Fibroblast of lung (primary cell): ENCODE measurements around the gene L2HGDH. TPM values are rescaled to one million over a fixed set of nuclear protein-coding genes. Genes with fewer than 3 reads are reported as not detected.
A peak's percentile ranks its signal among the peaks of the same experiment; 100 is the strongest.

Experiments
- DNase-seq, 2 donors: peaks; one replicate each; pipeline versions ENCODE4 v3.0.0 to v3.0.0-alpha.2; 2010; ENCODE audit warnings: low read depth in 2 of 2
- H2AFZ ChIP-seq: 2 replicates; pipeline ENCODE4 v1.5.1; 2012; ENCODE audit warnings: low read length, control low read depth, inconsistent platforms
- H3K27ac ChIP-seq: 2 replicates; pipeline ENCODE4 v1.5.1; 2011; ENCODE audit warnings: low read length, control low read depth; ENCODE audit not compliant: insufficient read depth
- H3K27me3 ChIP-seq: 2 replicates; pipeline ENCODE4 v1.5.1; 2011; ENCODE audit warnings: mild to moderate bottlenecking, low read length; ENCODE audit not compliant: control insufficient read depth, insufficient read depth
- H3K36me3 ChIP-seq: 2 replicates; pipeline ENCODE4 v1.5.1; 2011; ENCODE audit warnings: low read length; ENCODE audit not compliant: control insufficient read depth, insufficient read depth
- H3K4me1 ChIP-seq: 2 replicates; pipeline ENCODE4 v1.5.1; 2011; ENCODE audit warnings: low read length; ENCODE audit not compliant: control insufficient read depth, insufficient read depth; ENCODE audit errors: extremely low read depth
- H3K4me2 ChIP-seq: 2 replicates; pipeline ENCODE4 v1.5.1; 2011; ENCODE audit warnings: low read length, control low read depth; ENCODE audit not compliant: insufficient read depth; ENCODE audit errors: extremely low read depth
- H3K4me3 ChIP-seq, 4 experiments: fragments of 200-600 bp in 1 of 4; sonication (generic) in 1 of 4; replicated peaks in 1 of 4; 2 replicates each; pipeline ENCODE4 v1.5.1; 2011 to 2016; ENCODE audit warnings: low read length in 4 of 4, low read depth in 3 of 4, mild to moderate bottlenecking in 3 of 4, control low read depth in 2 of 4, inconsistent platforms in 1 of 4, mixed read lengths in 1 of 4; ENCODE audit not compliant: insufficient read depth in 1 of 4; ENCODE audit errors: control extremely low read depth in 1 of 4
- H3K79me2 ChIP-seq: 2 replicates; pipeline ENCODE4 v1.5.1; 2012; ENCODE audit warnings: mild to moderate bottlenecking, low read length, inconsistent platforms; ENCODE audit not compliant: control insufficient read depth, insufficient read depth
- H3K9ac ChIP-seq: 2 replicates; pipeline ENCODE4 v1.5.1; 2011; ENCODE audit warnings: mild to moderate bottlenecking, low read length, control low read depth; ENCODE audit not compliant: insufficient read depth
- H3K9me3 ChIP-seq: 2 replicates; pipeline ENCODE4 v1.5.1; 2012; ENCODE audit warnings: low read depth, low read length; ENCODE audit not compliant: control insufficient read depth, insufficient read depth
- H4K20me1 ChIP-seq: 2 replicates; pipeline ENCODE4 v1.5.1; 2011; ENCODE audit warnings: low read length; ENCODE audit not compliant: control insufficient read depth, insufficient read depth; ENCODE audit errors: extremely low read depth
- EZH2 ChIP-seq: IDR thresholded peaks from 2 replicates; pipeline ENCODE4 v1.5.1; 2012; ENCODE audit warnings: low read length, control low read depth, mild to moderate bottlenecking; ENCODE audit errors: missing control alignments
- polyA plus RNA-seq, 2 donors: library from polyadenylated mRNA; depleted of rRNA in 1 of 2; stranded (reverse) in 1 of 2; unstranded in 1 of 2; fragments of >200 nt; gene quantifications; 2 replicates each; pipeline ENCODE4 v1.2.1, GENCODE V29; 2011 to 2012; ENCODE audit warnings: missing spikeins in 1 of 2
- total RNA-seq: library from RNA; depleted of rRNA; stranded (reverse); fragments of >200 nt; gene quantifications from 2 replicates; pipeline ENCODE4 v1.2.1, GENCODE V29; 2014
- TF ChIP-seq, protein P1 (sequence below), 2 donors: IDR thresholded peaks in 1 of 2; conservative IDR thresholded peaks in 1 of 2; 1 replicate in 1 of 2; 2 replicates in 1 of 2; pipeline ENCODE4 v1.5.1; 2011 to 2012; ENCODE audit warnings: low read length in 2 of 2, control low read depth in 1 of 2, inconsistent platforms in 1 of 2, low read depth in 1 of 2, mild to moderate bottlenecking in 1 of 2

The L2HGDH gene
- total and polyA plus RNA-seq, 2 donors (not counting 1 experiment from before 2014, with no cell fraction given), result 3.0 to 3.8 TPM

DNA sequence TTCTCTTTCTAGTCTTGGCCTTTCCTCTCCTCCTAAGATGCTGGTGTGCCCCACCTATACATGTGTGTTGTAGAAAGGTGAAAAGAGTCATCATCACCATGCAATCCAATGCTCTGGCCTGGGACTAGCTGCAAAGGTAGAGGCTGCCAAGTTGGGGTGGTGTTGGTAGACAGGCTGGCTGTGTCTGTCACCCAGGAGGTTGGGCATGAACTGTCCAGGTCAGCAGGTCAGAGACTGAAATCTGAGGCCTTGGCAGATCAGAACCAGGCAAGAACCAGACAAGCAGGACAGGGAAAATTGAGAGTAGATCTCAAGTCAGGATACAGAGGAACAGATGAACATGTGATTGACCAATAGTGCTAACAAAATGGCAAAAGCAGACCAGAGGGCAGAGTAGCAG is 26.2 kb downstream of the L2HGDH start:
- Histone ChIP-seq H2AFZ (no peak overlapping the region), H3K27me3 (no peaks in the 10 kb centered on the region), H3K4me3 (no peak overlapping the region), H3K27ac (no peak overlapping the region), H3K9me3 (no peaks in the 10 kb centered on the region), H3K9ac (no peak overlapping the region), H3K4me1 (no peaks in the 10 kb centered on the region), H3K79me2 (no peaks in the 10 kb centered on the region), H3K4me2 (no peak overlapping the region), H3K36me3 (no peaks in the 10 kb centered on the region), H4K20me1 (no peaks in the 10 kb centered on the region)
- TF ChIP-seq, protein P1, sequence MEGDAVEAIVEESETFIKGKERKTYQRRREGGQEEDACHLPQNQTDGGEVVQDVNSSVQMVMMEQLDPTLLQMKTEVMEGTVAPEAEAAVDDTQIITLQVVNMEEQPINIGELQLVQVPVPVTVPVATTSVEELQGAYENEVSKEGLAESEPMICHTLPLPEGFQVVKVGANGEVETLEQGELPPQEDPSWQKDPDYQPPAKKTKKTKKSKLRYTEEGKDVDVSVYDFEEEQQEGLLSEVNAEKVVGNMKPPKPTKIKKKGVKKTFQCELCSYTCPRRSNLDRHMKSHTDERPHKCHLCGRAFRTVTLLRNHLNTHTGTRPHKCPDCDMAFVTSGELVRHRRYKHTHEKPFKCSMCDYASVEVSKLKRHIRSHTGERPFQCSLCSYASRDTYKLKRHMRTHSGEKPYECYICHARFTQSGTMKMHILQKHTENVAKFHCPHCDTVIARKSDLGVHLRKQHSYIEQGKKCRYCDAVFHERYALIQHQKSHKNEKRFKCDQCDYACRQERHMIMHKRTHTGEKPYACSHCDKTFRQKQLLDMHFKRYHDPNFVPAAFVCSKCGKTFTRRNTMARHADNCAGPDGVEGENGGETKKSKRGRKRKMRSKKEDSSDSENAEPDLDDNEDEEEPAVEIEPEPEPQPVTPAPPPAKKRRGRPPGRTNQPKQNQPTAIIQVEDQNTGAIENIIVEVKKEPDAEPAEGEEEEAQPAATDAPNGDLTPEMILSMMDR (conservative IDR thresholded peaks at IDR 0.05 in 1 of 2, IDR thresholded peaks at IDR 0.05 in 1 of 2; ENCODE audit: low read depth in 1 of 2, low read length in 2 of 2), result no peak
- no peak for TF ChIP-seq EZH2
- DNase-seq, result no peak

DNA sequence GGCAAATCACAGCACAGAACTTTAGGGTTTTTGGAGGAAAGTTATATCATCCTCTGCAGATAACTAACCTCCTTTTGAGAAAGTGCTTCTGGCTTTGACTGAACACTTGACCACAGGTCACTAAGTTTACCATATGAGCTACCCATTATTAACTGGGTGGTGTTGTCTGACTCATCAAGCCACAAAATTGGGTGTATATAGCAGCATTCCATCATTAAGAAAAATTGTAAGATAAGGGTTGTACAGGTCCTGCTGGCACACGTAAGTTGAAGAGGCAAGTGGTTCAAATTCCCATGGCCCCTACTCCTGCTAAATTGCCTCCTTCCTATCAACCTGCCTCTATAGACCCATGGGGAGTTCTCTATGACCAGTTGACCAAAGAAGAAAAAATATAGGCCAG is 39.5 kb downstream of the L2HGDH start:
- no peak for TF ChIP-seq EZH2
- TF ChIP-seq, protein P1 (conservative IDR thresholded peaks at IDR 0.05 in 1 of 2, IDR thresholded peaks at IDR 0.05 in 1 of 2; ENCODE audit: low read depth in 1 of 2, low read length in 2 of 2), result no peak
- no peak overlapping the region for H3K27ac ChIP-seq
- no peak overlapping the region for H3K9ac ChIP-seq
- H3K4me1 ChIP-seq, result no peaks in the 10 kb centered on the region
- H3K79me2 ChIP-seq, result no peaks in the 10 kb centered on the region
- H3K4me3 ChIP-seq, result no peak overlapping the region
- peak in 1 of 2 donors; percentile 40 for DNase-seq
- no peaks in the 10 kb centered on the region for H3K36me3 ChIP-seq
- H2AFZ ChIP-seq, result no peak overlapping the region
- no peaks in the 10 kb centered on the region for H4K20me1 ChIP-seq
- no peaks in the 10 kb centered on the region for H3K9me3 ChIP-seq
- no peak overlapping the region for H3K4me2 ChIP-seq
- no peaks in the 10 kb centered on the region for H3K27me3 ChIP-seq

DNA sequence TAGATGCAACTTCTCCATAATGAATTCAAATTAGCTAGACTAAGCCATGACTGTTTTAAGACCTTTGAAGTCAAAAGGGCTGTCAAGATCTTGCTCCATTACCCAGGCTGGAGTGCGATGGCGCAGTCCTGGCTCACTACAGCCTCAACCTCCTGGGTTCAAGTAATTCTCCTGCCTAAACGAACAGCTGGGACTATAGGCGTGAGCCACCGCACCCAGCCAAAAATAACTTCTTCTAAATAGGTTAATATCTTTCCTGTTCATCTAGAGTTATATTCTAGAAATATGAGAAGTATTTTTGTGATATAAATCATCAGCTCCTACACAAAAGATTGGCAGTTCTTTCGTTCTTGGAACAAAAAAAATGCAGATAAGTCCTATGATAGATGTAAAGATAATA is 41.1 kb downstream of the L2HGDH start:
- H4K20me1 ChIP-seq, result no peaks in the 10 kb centered on the region
- H3K9me3 ChIP-seq, result no peaks in the 10 kb centered on the region
- no peaks in the 10 kb centered on the region for H3K36me3 ChIP-seq
- no peak overlapping the region for H3K4me3 ChIP-seq
- DNase-seq, result no peak
- H3K4me2 ChIP-seq, result no peak overlapping the region
- no peaks in the 10 kb centered on the region for H3K79me2 ChIP-seq
- H3K27ac ChIP-seq, result no peak overlapping the region
- H3K27me3 ChIP-seq, result no peaks in the 10 kb centered on the region
- no peak overlapping the region for H3K9ac ChIP-seq
- no peak overlapping the region for H2AFZ ChIP-seq
- TF ChIP-seq, protein P1 (conservative IDR thresholded peaks at IDR 0.05 in 1 of 2, IDR thresholded peaks at IDR 0.05 in 1 of 2; ENCODE audit: low read depth in 1 of 2, low read length in 2 of 2), result no peak
- no peak for TF ChIP-seq EZH2
- H3K4me1 ChIP-seq, result no peaks in the 10 kb centered on the region
